Stimulated activated CD8-positive, alpha-beta memory T cell treated with anti-CD3 and anti-CD28 coated beads, Interleukin-7, amount 100 ng/mL, for 1 hour (primary cell): ENCODE results near the gene ANP32E.
A peak's percentile ranks its signal among the peaks of the same experiment; 100 is the strongest.
"Not testable (repeated sequence)": the region's sequence is repeated elsewhere in the genome, so short reads cannot be mapped to it uniquely, and the experiment has no call there.

Experiments
- DNase-seq, 2 donors: peaks; one replicate each; pipeline ENCODE4 v3.0.0-alpha.2; 2020; ENCODE audit warnings: low read depth in 2 of 2

ANP32E gene

GRCh38 chr1:150257624-150258585 is 22.0 kb upstream of the ANP32E start, which contains the start of gene CA14:
Gene CA14, plus strand, starts transcription at chr1:150257774. Its CDS starts 355 bp downstream, at chr1:150258129.
- DNase-seq = no peak

DNA sequence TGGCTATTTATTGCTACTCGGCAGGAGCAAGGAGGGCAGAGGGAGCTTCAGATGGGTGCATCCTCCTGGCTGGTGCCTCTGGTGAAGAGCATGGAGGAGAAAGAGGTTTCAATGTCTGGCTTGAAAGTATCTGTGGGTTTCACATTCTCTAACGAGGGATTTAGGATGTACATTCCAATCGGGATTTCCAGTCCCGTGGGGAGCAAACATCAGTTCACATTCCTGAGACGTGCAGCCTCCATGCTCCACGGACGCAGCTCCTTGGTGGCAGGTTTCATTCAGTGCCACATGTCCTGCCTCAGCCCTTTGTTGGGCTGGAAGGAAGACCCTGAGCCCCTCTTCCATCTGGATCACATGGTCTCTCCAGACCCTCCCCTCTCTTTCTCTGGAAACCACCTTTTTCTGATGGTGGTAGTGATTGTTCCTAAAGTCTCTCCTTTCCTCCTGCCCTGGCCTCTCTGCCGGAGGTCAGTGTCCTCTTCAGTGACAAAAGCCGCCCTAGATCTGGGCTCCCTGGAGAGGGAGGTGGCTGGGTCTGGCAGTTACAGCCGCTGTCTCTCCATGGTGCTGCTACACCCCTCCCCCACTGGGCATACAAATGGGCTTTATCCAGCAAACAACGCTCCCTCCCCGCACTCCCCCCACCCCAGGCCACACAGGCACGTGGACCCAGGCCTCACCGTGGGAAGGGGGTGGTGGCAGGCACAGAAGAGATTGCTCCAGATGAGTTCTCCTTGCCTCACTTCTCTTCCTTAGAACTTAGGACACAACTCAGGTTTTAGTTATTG is 20.8 kb upstream of the ANP32E start:
- DNase-seq = no peak

GRCh38 chr1:150256198-150256553 is 20.3 kb upstream of the ANP32E start:
- DNase-seq = no peak

DNA sequence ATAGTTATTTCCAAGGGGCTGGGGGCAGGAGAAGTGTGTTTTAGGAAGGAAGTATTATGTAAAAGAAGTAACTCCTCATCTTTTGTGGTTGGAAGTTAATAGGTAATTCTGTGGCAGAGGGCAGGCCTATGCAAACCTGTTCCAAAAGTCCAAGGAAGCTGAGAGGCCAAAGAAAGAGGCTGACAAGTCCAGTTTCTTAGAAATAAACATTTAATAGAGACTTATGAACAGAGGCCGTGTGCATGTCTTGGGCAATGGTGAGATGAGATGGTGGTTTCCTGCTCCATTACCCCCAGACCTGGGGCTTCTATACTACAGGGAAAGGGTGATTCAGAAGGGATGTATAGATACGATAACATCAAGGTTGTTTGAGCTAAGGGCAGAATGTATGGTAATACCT is 14.0 kb upstream of the ANP32E start:
- DNase-seq = no peak

- no peak for DNase-seq
Measured at GRCh38 chr1:150243003-150243402, 7.1 kb upstream of the ANP32E start.

DNA sequence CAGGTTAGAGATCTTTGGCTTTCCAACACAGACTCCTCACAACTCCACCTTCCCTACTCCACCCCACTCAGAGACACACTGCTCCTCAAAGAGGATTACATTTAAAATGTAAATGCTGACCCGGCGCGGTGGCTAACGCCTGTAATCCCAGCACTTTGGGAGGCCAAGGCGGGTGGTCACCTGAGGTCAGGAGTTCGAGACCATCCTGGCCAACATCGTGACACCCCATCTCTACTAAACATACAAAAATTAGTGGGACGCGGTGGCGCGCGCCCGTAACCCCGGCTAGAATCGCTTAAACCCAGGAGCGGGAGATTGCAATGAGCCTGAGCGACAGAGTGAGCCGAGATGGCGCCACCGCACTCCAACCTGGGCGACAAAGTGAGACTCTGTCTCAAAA is 1.8 kb upstream of the ANP32E start:
- DNase-seq = no peak

GRCh38 chr1:150237176-150237575 is 1.3 kb upstream of the ANP32E start:
- not testable (repeated sequence) for DNase-seq

- no peak for DNase-seq
Measured at GRCh38 chr1:150236614-150237100, 745 bp upstream of the ANP32E start.

- DNase-seq = no peak
Measured at GRCh38 chr1:150235294-150235851, 539 bp downstream of the ANP32E start.

DNA sequence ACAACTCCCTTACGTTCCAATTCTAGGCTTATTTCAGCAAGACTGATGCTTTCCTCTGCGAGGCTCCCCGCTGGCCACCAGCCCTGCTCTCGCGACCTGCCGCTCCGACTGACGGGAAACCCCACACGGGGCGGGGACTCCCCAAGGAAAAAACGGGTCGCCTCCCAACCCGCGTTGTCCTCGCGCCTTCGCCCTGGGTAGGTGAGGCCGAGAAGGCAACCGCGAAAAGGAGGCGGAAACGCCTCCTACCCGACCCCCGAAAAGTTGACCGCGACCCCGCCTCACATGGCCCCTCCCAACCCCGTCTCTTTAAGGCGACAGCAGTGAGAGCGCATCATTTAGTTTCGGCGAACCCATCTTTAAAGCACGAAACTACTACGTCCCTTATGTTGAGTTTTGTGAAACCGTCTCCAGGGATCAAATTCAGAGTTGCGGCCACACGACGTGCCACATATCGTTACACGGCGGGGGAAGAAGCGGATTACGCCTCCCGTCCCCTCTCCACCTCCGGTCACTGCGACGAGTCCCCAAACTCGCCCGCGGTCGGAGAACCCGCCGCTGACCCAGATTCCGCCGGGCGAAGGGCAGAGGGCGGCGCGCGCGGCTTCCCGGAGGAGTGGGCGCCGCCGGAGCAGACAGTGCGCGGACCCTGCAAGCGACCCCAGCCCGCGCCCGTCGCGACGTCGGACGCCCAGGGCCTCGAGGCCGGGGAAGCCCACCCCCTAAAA is 1.2 kb downstream of the ANP32E start:
- peak; percentile 76 to 78 for DNase-seq

GRCh38 chr1:150234309-150234565 is 1.7 kb downstream of the ANP32E start:
- no peak for DNase-seq

GRCh38 chr1:150233359-150234308 is 2.3 kb downstream of the ANP32E start:
- DNase-seq = no peak

DNA sequence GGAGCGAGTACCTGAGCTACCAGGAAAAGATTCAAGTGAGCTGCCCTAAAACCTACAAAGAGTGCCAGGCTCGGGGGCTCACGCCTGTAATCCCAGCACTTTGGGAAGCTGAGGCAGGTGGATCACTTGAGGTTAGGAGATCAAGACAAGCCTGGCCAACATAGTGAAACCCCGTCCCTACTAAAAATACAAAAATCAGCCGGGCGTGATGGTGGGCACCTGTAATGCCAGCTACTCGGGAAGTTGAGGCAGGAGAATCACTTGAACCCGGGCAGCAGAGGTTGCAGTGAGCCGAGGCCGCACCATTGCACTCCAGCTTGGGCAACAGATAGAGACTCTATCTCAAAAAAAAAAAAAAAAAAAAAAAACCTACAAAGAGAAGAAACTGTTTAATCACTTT is 3.0 kb downstream of the ANP32E start:
- DNase-seq = not testable (repeated sequence)

GRCh38 chr1:150228246-150228645 is 7.7 kb downstream of the ANP32E start:
- DNase-seq = not testable (repeated sequence)

DNA sequence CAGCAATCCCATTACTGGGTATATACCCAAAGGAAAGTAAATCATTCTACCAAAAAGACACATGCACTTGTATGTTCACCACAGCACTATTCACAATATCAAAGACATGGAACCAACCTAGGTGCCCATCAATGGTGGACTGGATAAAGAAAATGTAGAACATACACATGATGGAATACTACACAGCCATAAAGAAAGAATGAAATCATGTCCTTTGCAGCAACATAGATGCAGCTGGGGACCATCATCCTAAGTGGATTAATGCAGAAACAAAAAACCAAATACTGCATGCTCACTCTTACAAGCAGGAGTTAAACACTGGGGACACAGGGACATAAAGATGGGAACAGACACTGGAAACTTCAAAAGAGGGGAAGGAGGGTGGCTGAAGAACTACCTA is 8.7 kb downstream of the ANP32E start:
- no peak for DNase-seq

GRCh38 chr1:150226486-150226885 is 9.4 kb downstream of the ANP32E start:
- DNase-seq = no peak

GRCh38 chr1:150225546-150225945 is 10.4 kb downstream of the ANP32E start:
- no peak for DNase-seq

DNA sequence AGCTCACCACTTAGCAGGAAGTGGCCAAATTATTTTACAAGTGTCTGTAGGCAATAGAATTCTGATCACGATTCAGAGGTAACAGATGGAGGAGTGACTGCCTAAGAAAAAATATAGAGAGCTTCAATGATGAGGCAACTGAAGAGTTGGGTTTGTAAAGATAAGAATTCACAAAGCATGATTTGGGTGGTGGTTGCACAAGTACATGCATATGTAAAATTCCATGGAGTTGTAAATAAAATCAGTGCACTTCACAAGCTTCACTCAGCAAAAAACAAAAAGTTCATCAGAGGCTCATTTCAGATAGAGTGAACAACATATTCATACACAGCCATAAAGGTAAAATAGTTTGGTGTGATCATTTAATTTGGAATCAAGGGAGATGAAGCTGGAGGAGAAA is 10.9 kb downstream of the ANP32E start:
- no peak for DNase-seq

- DNase-seq = no peak
Measured at GRCh38 chr1:150221552-150221951, 14.4 kb downstream of the ANP32E start.

DNA sequence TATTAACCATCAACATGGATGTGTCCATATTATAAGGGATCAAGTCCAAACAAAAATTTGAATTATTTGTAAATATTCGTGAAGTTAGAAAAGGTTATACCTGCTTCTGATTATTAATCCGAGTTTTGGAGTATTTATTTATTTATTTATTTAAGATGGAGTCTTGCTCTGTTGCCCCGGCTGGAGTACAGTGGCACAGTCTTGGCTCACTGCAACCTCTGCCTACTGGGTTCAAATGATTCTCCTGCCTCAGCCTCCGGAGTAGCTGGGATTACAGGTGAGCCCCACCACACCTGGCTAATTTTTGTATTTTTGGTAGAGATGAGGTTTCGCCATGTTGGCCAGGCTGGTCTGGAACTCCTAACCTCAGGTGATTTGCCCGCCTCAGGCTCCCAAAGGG is 20.1 kb downstream of the ANP32E start:
- DNase-seq = not testable (repeated sequence)
